Measurements from ENCODE around the gene HTR1D.

Gene HTR1D

GRCh38 chr1:23246274-23246673 lies 29.0 kb upstream of the HTR1D start:
- DNase-seq: no peak
- H2BK120ac ChIP-seq (ENCODE audit: low read depth, low read length): no peak overlapping the region
- H2AFZ ChIP-seq (ENCODE audit: low read depth, low read length): no peak overlapping the region
- H2BK12ac ChIP-seq (ENCODE audit: low read length in 2 of 2): no peak overlapping the region
- no peak overlapping the region for H3K4me3 ChIP-seq (ENCODE audit: insufficient read depth in 1 of 2, low read depth in 1 of 2, low read length in 2 of 2)
- WGBS: 73% methylated on average over 2 of the region's 2 CpGs
- no peaks in the 10 kb centered on the region for H3K9me3 ChIP-seq (ENCODE audit: control insufficient read depth, low read length)
- no peak overlapping the region for H3K18ac ChIP-seq (ENCODE audit: low read depth in 1 of 2, low read length in 2 of 2)
- H3K36me3 ChIP-seq (ENCODE audit: control insufficient read depth in 1 of 2, insufficient read depth in 2 of 2, low read depth in 1 of 2, low read length in 2 of 2): no peaks in the 10 kb centered on the region
- no peak overlapping the region for H3K9ac ChIP-seq (ENCODE audit: low read length)
- no peak overlapping the region for H3K4me2 ChIP-seq (ENCODE audit: low read length, poor library complexity, severe bottlenecking)
- no peak overlapping the region for H3K27ac ChIP-seq (ENCODE audit: low read length, poor library complexity, severe bottlenecking)
- H3K79me1 ChIP-seq (replicated peaks; ENCODE audit: low read length, poor library complexity, severe bottlenecking): no peaks in the 10 kb centered on the region
- H3K23ac ChIP-seq (ENCODE audit: low read length in 2 of 2): no peak overlapping the region
- no peak overlapping the region for H3K4ac ChIP-seq (ENCODE audit: low read depth in 1 of 2, low read length in 2 of 2)
- H3K4me1 ChIP-seq (ENCODE audit: control insufficient read depth, insufficient read depth, low read depth, low read length): peaks cover 6% of the 10 kb centered on the region
- H3K14ac ChIP-seq (ENCODE audit: low read length in 2 of 2): no peak overlapping the region
- no peak overlapping the region for H2BK15ac ChIP-seq (ENCODE audit: low read depth, poor library complexity, severe bottlenecking)
- no peak overlapping the region for H2AK5ac ChIP-seq (ENCODE audit: low read length, severe bottlenecking)
- H3K27me3 ChIP-seq (ENCODE audit: control insufficient read depth in 1 of 2, insufficient read depth in 1 of 2, low read length in 2 of 2): peaks cover 0 to 16% of the 10 kb centered on the region in 2 experiments
- no peak overlapping the region for H2BK5ac ChIP-seq (ENCODE audit: low read depth, low read length, poor library complexity, severe bottlenecking)
- H4K8ac ChIP-seq (ENCODE audit: low read length): no peak overlapping the region
- H4K91ac ChIP-seq (ENCODE audit: low read length): no peak overlapping the region

GRCh38 chr1:23244256-23244761 lies 27.0 kb upstream of the HTR1D start:
- no peak overlapping the region for H2BK120ac ChIP-seq (ENCODE audit: low read depth, low read length)
- H3K27ac ChIP-seq (ENCODE audit: low read length, poor library complexity, severe bottlenecking): no peak overlapping the region
- no peak overlapping the region for H3K14ac ChIP-seq (ENCODE audit: low read length in 2 of 2)
- H2BK15ac ChIP-seq (ENCODE audit: low read depth, poor library complexity, severe bottlenecking): no peak overlapping the region
- H2BK5ac ChIP-seq (ENCODE audit: low read depth, low read length, poor library complexity, severe bottlenecking): no peak overlapping the region
- H3K9me3 ChIP-seq (ENCODE audit: control insufficient read depth, low read length): no peaks in the 10 kb centered on the region
- no peak overlapping the region for H2AK5ac ChIP-seq (ENCODE audit: low read length, severe bottlenecking)
- no peak overlapping the region for H4K8ac ChIP-seq (ENCODE audit: low read length)
- no peak overlapping the region for H2AFZ ChIP-seq (ENCODE audit: low read depth, low read length)
- 99% methylated on average over 7 of the region's 7 CpGs for WGBS
- H3K9ac ChIP-seq (ENCODE audit: low read length): no peak overlapping the region
- DNase-seq: no peak
- H3K4me1 ChIP-seq (ENCODE audit: control insufficient read depth, insufficient read depth, low read depth, low read length): peaks cover 6% of the 10 kb centered on the region
- no peak overlapping the region for H3K23ac ChIP-seq (ENCODE audit: low read length in 2 of 2)
- H2BK12ac ChIP-seq (ENCODE audit: low read length in 2 of 2): no peak overlapping the region
- no peak overlapping the region for H4K91ac ChIP-seq (ENCODE audit: low read length)
- no peak overlapping the region for H3K18ac ChIP-seq (ENCODE audit: low read depth in 1 of 2, low read length in 2 of 2)
- no peak overlapping the region for H3K4ac ChIP-seq (ENCODE audit: low read depth in 1 of 2, low read length in 2 of 2)
- H3K4me2 ChIP-seq (ENCODE audit: low read length, poor library complexity, severe bottlenecking): no peak overlapping the region
- H3K36me3 ChIP-seq (ENCODE audit: control insufficient read depth in 1 of 2, insufficient read depth in 2 of 2, low read depth in 1 of 2, low read length in 2 of 2): no peaks in the 10 kb centered on the region
- H3K27me3 ChIP-seq (ENCODE audit: control insufficient read depth in 1 of 2, insufficient read depth in 1 of 2, low read length in 2 of 2): peaks cover 0 to under 1% of the 10 kb centered on the region in 2 experiments
- H3K4me3 ChIP-seq (ENCODE audit: insufficient read depth in 1 of 2, low read depth in 1 of 2, low read length in 2 of 2): no peak overlapping the region
- no peaks in the 10 kb centered on the region for H3K79me1 ChIP-seq (replicated peaks; ENCODE audit: low read length, poor library complexity, severe bottlenecking)

- H3K4me1 ChIP-seq (ENCODE audit: control insufficient read depth, insufficient read depth, low read depth, low read length): peaks cover 2% of the 10 kb centered on the region
- no peak overlapping the region for H4K8ac ChIP-seq (ENCODE audit: low read length)
- H2BK120ac ChIP-seq (ENCODE audit: low read depth, low read length): no peak overlapping the region
- H3K23ac ChIP-seq (ENCODE audit: low read length in 2 of 2): no peak overlapping the region
- H2BK15ac ChIP-seq (ENCODE audit: low read depth, poor library complexity, severe bottlenecking): no peak overlapping the region
- H3K9me3 ChIP-seq (ENCODE audit: control insufficient read depth, low read length): no peaks in the 10 kb centered on the region
- no peak overlapping the region for H4K91ac ChIP-seq (ENCODE audit: low read length)
- H3K4me3 ChIP-seq (ENCODE audit: insufficient read depth in 1 of 2, low read depth in 1 of 2, low read length in 2 of 2): no peak overlapping the region
- H2BK12ac ChIP-seq (ENCODE audit: low read length in 2 of 2): no peak overlapping the region
- no peak overlapping the region for H3K27ac ChIP-seq (ENCODE audit: low read length, poor library complexity, severe bottlenecking)
- no peak overlapping the region for H2AFZ ChIP-seq (ENCODE audit: low read depth, low read length)
- no peak overlapping the region for H3K9ac ChIP-seq (ENCODE audit: low read length)
- H3K4ac ChIP-seq (ENCODE audit: low read depth in 1 of 2, low read length in 2 of 2): no peak overlapping the region
- no peak overlapping the region for H3K14ac ChIP-seq (ENCODE audit: low read length in 2 of 2)
- no peak overlapping the region for H3K18ac ChIP-seq (ENCODE audit: low read depth in 1 of 2, low read length in 2 of 2)
- H2AK5ac ChIP-seq (ENCODE audit: low read length, severe bottlenecking): no peak overlapping the region
- H3K79me1 ChIP-seq (replicated peaks; ENCODE audit: low read length, poor library complexity, severe bottlenecking): no peaks in the 10 kb centered on the region
- no peak overlapping the region for H2BK5ac ChIP-seq (ENCODE audit: low read depth, low read length, poor library complexity, severe bottlenecking)
- no peak overlapping the region for H3K4me2 ChIP-seq (ENCODE audit: low read length, poor library complexity, severe bottlenecking)
- H3K27me3 ChIP-seq (ENCODE audit: control insufficient read depth in 1 of 2, insufficient read depth in 1 of 2, low read length in 2 of 2): no peaks in the 10 kb centered on the region
- 71% methylated on average over 5 of the region's 7 CpGs for WGBS
- no peaks in the 10 kb centered on the region for H3K36me3 ChIP-seq (ENCODE audit: control insufficient read depth in 1 of 2, insufficient read depth in 2 of 2, low read depth in 1 of 2, low read length in 2 of 2)
- no peak for DNase-seq
These were observed 25.1 kb upstream of the HTR1D start for GRCh38 chr1:23242414-23242813.

GRCh38 chr1:23239638-23240295 lies 22.5 kb upstream of the HTR1D start:
- Histone ChIP-seq H3K9me3 (ENCODE audit: control insufficient read depth, low read length) (no peaks in the 10 kb centered on the region), H2AFZ (ENCODE audit: low read depth, low read length) (no peak overlapping the region), H3K23ac (ENCODE audit: low read length in 2 of 2) (no peak overlapping the region), H3K79me1 (replicated peaks; ENCODE audit: low read length, poor library complexity, severe bottlenecking) (no peaks in the 10 kb centered on the region), H2BK5ac (ENCODE audit: low read depth, low read length, poor library complexity, severe bottlenecking) (no peak overlapping the region), H4K91ac (ENCODE audit: low read length) (no peak overlapping the region), H4K8ac (ENCODE audit: low read length) (no peak overlapping the region), H3K18ac (ENCODE audit: low read depth in 1 of 2, low read length in 2 of 2) (no peak overlapping the region), H3K9ac (ENCODE audit: low read length) (no peak overlapping the region), H3K27ac (ENCODE audit: low read length, poor library complexity, severe bottlenecking) (no peak overlapping the region), H2AK5ac (ENCODE audit: low read length, severe bottlenecking) (no peak overlapping the region), H3K27me3 (ENCODE audit: control insufficient read depth in 1 of 2, insufficient read depth in 1 of 2, low read length in 2 of 2) (no peaks in the 10 kb centered on the region), H3K4me3 (ENCODE audit: insufficient read depth in 1 of 2, low read depth in 1 of 2, low read length in 2 of 2) (no peak overlapping the region), H3K4me2 (ENCODE audit: low read length, poor library complexity, severe bottlenecking) (no peak overlapping the region), H3K4ac (ENCODE audit: low read depth in 1 of 2, low read length in 2 of 2) (no peak overlapping the region), H3K14ac (ENCODE audit: low read length in 2 of 2) (no peak overlapping the region), H2BK120ac (ENCODE audit: low read depth, low read length) (no peak overlapping the region), H3K4me1 (ENCODE audit: control insufficient read depth, insufficient read depth, low read depth, low read length) (no peaks in the 10 kb centered on the region), H3K36me3 (ENCODE audit: control insufficient read depth in 1 of 2, insufficient read depth in 2 of 2, low read depth in 1 of 2, low read length in 2 of 2) (no peaks in the 10 kb centered on the region), H2BK15ac (ENCODE audit: low read depth, poor library complexity, severe bottlenecking) (no peak overlapping the region), H2BK12ac (ENCODE audit: low read length in 2 of 2) (no peak overlapping the region)
- DNase-seq: no peak
- 100% methylated on average over 3 of the region's 5 CpGs for WGBS
